Measurements from ENCODE around the gene NRG2.

GRCh38 chr5:140007311-140007710, 35.8 kb downstream of the NRG2 start:
- TF ChIP-seq POLR2A (IDR thresholded peaks at IDR 0.05), result no peak
- TF ChIP-seq, protein P1, sequence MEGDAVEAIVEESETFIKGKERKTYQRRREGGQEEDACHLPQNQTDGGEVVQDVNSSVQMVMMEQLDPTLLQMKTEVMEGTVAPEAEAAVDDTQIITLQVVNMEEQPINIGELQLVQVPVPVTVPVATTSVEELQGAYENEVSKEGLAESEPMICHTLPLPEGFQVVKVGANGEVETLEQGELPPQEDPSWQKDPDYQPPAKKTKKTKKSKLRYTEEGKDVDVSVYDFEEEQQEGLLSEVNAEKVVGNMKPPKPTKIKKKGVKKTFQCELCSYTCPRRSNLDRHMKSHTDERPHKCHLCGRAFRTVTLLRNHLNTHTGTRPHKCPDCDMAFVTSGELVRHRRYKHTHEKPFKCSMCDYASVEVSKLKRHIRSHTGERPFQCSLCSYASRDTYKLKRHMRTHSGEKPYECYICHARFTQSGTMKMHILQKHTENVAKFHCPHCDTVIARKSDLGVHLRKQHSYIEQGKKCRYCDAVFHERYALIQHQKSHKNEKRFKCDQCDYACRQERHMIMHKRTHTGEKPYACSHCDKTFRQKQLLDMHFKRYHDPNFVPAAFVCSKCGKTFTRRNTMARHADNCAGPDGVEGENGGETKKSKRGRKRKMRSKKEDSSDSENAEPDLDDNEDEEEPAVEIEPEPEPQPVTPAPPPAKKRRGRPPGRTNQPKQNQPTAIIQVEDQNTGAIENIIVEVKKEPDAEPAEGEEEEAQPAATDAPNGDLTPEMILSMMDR (IDR thresholded peaks at IDR 0.05 in 8 of 11, conservative IDR thresholded peaks at IDR 0.05 in 3 of 11), result no peak
- TF ChIP-seq POLR2AphosphoS5 (IDR thresholded peaks at IDR 0.05), result no peak
